ENCODE measurements around the gene IPO9. TPM values are rescaled to one million over a fixed set of nuclear protein-coding genes. Genes with fewer than 3 reads are reported as not detected.

Gene IPO9
- total and polyA plus RNA-seq, 10 of the 15 experiments (the other 5 are each of a cell fraction or from before 2014, with no cell fraction given) = 19.1 to 77.3 (median 34.1) TPM

DNA sequence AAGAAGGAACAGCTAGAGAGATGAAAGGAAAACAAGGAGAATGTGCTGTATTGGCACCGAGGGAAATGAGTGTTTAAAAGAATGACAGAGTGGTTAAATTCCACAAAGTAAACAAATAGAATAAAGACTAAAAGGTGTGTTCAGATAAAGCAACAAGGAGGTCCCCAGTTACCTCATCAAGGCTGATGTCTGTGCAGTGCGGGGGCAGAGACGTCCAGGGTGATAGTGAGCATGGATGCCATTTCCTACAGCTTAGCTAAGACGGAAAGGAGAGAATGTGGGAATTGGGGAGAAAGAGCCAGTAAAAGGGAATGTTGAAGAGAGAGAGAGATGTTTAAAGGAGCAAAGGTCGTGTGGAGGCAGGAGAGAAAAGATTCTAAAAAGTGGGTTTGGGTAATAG lies 101.8 kb downstream of the IPO9 start:
- intact Hi-C loops (cut with micrococcal nuclease; ENCODE audit: unreplicated experiment) (no loop called here), in situ Hi-C loops (cut with MboI) (no loop called here)
- ChIA-PET SMC1A (ENCODE audit: uncharacterized antibody, unreplicated experiment) (no interaction called here), RAD21 (ENCODE audit: unreplicated experiment) (no interaction called here), CTCF (no interaction called here), POLR2A (interaction anchor here (0.6 kb wide), 1 partner anchor 221 kb away, joined by 3 read pairs; no protein-coding TSS in a partner anchor)
- Histone ChIP-seq H3K9me3 (replicated peaks; ENCODE audit: control insufficient read depth, insufficient read depth, low read length) (no peaks in the 10 kb centered on the region), H3K4me2 (ENCODE audit: control insufficient read depth, insufficient read depth) (no peak overlapping the region), H3K4me3 (no peak overlapping the region), H2AFZ (ENCODE audit: control insufficient read depth, low read depth, low read length) (no peak overlapping the region), H3K36me3 (ENCODE audit: control insufficient read depth in 2 of 2, insufficient read depth in 2 of 2, low read length in 1 of 2) (no peaks in the 10 kb centered on the region), H4K20me1 (ENCODE audit: control insufficient read depth, insufficient read depth) (no peaks in the 10 kb centered on the region), H3K79me2 (ENCODE audit: control insufficient read depth, insufficient read depth, low read length) (no peaks in the 10 kb centered on the region), H3K4me1 (ENCODE audit: control insufficient read depth, insufficient read depth, low read length) (no peaks in the 10 kb centered on the region), H3K27me3 (replicated peaks in 1 of 2; ENCODE audit: control insufficient read depth in 2 of 2, insufficient read depth in 2 of 2, low read length in 1 of 2) (no peaks in the 10 kb centered on the region; a peak in 2 of 4 replicates), H3K9ac (ENCODE audit: control insufficient read depth, insufficient read depth, low read length) (no peak overlapping the region), H3K27ac (ENCODE audit: control insufficient read depth, insufficient read depth) (no peak overlapping the region)
- DNase-seq (ENCODE audit: low read depth, low spot score) (no peak), ATAC-seq (no peak), FAIRE-seq (no peak)
- TF ChIP-seq SP1 (IDR thresholded peaks at IDR 0.05; ENCODE audit: low read depth, low read length) (no peak), RCOR1 (conservative IDR thresholded peaks at IDR 0.05; ENCODE audit: low read depth, low read length) (no peak), MYB (IDR thresholded peaks at IDR 0.05; ENCODE audit: borderline replicate concordance, low read depth, low read length) (no peak), ZNF622 (IDR thresholded peaks at IDR 0.05) (no peak), RAD21 (IDR thresholded peaks at IDR 0.05; ENCODE audit: insufficient read depth, low read depth, low read length) (no peak), FOXM1 (IDR thresholded peaks at IDR 0.05; ENCODE audit: low read depth, low read length) (no peak), RELA (IDR thresholded peaks at IDR 0.05; ENCODE audit: borderline replicate concordance, partially characterized antibody) (no peak), SMC3 (IDR thresholded peaks at IDR 0.05; ENCODE audit: borderline replicate concordance, low read length) (no peak), STAT1 (conservative IDR thresholded peaks at IDR 0.05) (no peak), ZNF274 (IDR thresholded peaks at IDR 0.05; ENCODE audit: insufficient read depth, insufficient read length) (no peak), DPF2 (IDR thresholded peaks at IDR 0.05) (no peak), SIN3A (IDR thresholded peaks at IDR 0.05; ENCODE audit: low read depth, low read length) (no peak), MXI1 (IDR thresholded peaks at IDR 0.05; ENCODE audit: low read depth, low read length) (no peak), MEF2A (IDR thresholded peaks at IDR 0.05; ENCODE audit: insufficient read depth, low read depth, low read length) (no peak), SREBF2 (IDR thresholded peaks at IDR 0.05; ENCODE audit: low read length) (no peak)
- TF ChIP-seq, protein P1, sequence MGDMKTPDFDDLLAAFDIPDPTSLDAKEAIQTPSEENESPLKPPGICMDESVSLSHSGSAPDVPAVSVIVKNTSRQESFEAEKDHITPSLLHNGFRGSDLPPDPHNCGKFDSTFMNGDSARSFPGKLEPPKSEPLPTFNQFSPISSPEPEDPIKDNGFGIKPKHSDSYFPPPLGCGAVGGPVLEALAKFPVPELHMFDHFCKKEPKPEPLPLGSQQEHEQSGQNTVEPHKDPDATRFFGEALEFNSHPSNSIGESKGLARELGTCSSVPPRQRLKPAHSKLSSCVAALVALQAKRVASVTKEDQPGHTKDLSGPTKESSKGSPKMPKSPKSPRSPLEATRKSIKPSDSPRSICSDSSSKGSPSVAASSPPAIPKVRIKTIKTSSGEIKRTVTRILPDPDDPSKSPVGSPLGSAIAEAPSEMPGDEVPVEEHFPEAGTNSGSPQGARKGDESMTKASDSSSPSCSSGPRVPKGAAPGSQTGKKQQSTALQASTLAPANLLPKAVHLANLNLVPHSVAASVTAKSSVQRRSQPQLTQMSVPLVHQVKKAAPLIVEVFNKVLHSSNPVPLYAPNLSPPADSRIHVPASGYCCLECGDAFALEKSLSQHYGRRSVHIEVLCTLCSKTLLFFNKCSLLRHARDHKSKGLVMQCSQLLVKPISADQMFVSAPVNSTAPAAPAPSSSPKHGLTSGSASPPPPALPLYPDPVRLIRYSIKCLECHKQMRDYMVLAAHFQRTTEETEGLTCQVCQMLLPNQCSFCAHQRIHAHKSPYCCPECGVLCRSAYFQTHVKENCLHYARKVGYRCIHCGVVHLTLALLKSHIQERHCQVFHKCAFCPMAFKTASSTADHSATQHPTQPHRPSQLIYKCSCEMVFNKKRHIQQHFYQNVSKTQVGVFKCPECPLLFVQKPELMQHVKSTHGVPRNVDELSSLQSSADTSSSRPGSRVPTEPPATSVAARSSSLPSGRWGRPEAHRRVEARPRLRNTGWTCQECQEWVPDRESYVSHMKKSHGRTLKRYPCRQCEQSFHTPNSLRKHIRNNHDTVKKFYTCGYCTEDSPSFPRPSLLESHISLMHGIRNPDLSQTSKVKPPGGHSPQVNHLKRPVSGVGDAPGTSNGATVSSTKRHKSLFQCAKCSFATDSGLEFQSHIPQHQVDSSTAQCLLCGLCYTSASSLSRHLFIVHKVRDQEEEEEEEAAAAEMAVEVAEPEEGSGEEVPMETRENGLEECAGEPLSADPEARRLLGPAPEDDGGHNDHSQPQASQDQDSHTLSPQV (IDR thresholded peaks at IDR 0.05) = no peak
- TF ChIP-seq, protein P2, sequence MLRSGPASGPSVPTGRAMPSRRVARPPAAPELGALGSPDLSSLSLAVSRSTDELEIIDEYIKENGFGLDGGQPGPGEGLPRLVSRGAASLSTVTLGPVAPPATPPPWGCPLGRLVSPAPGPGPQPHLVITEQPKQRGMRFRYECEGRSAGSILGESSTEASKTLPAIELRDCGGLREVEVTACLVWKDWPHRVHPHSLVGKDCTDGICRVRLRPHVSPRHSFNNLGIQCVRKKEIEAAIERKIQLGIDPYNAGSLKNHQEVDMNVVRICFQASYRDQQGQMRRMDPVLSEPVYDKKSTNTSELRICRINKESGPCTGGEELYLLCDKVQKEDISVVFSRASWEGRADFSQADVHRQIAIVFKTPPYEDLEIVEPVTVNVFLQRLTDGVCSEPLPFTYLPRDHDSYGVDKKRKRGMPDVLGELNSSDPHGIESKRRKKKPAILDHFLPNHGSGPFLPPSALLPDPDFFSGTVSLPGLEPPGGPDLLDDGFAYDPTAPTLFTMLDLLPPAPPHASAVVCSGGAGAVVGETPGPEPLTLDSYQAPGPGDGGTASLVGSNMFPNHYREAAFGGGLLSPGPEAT (IDR thresholded peaks at IDR 0.05; ENCODE audit: low read depth) = no peak
- no TSS peak for BruUV-seq (replicated peaks)
- 20% methylated on average over 5 of the region's 5 CpGs for WGBS (ENCODE audit: insufficient coverage, insufficient replicate concordance, low lambda C conversion rate, missing lambda C conversion rate)

Data from GM12878 (cell line).